ENCODE measurements around the gene CDKN2B-AS1. TPM values are rescaled to one million over a fixed set of nuclear protein-coding genes. Genes with fewer than 3 reads are reported as not detected.

The CDKN2B-AS1 gene
- total and polyA plus RNA-seq, 2 experiments from 2014 or later: not detected

DNA sequence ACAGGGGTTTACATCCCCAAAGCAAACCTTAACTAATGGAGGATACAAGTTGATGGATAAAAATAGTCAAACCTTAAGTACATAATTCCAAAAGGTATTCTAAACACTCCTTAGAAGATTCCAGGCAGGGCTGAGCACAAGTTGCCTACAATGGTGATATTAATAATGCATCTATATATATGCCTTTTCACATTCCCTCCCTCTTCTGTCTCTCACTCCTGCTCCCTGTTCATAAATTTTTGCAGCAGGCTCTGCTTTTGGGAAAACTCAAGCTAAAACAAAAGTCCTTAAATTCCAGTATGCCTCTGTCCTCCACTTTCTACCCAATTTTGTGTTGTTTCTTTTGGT, 153.9 kb downstream of the CDKN2B-AS1 start:
- Histone ChIP-seq H3K27ac (no peak overlapping the region), H3K4me1 (ENCODE audit: low read depth) (no peaks in the 10 kb centered on the region), H3K27me3 (no peaks in the 10 kb centered on the region), H3K4me3 (no peak overlapping the region), H3K9me3 (ENCODE audit: low read depth) (no peaks in the 10 kb centered on the region), H3K36me3 (no peaks in the 10 kb centered on the region)
- DNase-seq (ENCODE audit: low read depth in 1 of 2, low spot score in 1 of 2): no peak
- TF ChIP-seq, protein P1, sequence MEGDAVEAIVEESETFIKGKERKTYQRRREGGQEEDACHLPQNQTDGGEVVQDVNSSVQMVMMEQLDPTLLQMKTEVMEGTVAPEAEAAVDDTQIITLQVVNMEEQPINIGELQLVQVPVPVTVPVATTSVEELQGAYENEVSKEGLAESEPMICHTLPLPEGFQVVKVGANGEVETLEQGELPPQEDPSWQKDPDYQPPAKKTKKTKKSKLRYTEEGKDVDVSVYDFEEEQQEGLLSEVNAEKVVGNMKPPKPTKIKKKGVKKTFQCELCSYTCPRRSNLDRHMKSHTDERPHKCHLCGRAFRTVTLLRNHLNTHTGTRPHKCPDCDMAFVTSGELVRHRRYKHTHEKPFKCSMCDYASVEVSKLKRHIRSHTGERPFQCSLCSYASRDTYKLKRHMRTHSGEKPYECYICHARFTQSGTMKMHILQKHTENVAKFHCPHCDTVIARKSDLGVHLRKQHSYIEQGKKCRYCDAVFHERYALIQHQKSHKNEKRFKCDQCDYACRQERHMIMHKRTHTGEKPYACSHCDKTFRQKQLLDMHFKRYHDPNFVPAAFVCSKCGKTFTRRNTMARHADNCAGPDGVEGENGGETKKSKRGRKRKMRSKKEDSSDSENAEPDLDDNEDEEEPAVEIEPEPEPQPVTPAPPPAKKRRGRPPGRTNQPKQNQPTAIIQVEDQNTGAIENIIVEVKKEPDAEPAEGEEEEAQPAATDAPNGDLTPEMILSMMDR (IDR thresholded peaks at IDR 0.05; ENCODE audit: low read depth, low read length): no peak

DNA sequence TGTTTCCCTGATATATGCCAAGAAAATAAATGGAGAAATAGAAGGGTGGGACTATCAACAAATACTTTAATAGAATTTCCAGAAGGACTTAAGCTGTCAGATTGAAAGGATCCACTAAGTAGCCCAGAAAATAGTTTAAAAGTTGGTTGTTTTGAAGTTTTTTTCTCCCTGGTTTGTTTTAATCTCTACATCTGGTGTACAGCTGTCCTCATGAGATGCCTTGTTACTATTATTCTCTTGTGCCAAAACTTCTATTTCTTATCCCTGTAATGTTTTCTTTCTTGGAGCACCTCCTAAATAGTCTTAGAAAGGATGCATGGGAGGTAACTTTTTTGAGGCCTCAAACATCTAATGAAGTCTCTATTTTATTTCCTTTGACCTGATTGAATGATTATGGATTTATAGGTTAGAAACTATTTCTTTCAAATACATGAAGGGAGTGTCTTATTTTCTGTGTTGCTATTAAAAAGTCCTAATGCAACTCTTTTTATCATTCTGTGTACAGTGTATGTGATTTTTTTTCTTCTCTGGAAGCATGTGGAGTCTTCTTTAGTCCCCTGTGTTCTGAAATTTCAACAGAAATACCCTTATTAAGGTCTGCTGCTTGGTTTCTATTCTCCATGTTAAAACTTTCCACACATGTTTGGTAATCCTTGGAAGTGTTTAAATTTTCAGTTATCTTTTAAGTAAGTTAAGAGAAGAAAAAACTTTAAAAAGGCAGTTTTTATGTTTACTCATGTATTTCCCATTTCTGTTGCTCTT, 154.5 kb downstream of the CDKN2B-AS1 start:
- Histone ChIP-seq H3K27me3 (no peaks in the 10 kb centered on the region), H3K4me1 (ENCODE audit: low read depth) (no peaks in the 10 kb centered on the region), H3K36me3 (no peaks in the 10 kb centered on the region), H3K9me3 (ENCODE audit: low read depth) (no peaks in the 10 kb centered on the region), H3K4me3 (no peak overlapping the region), H3K27ac (no peak overlapping the region)
- no peak for DNase-seq (ENCODE audit: low read depth in 1 of 2, low spot score in 1 of 2)
- TF ChIP-seq, protein P1 (IDR thresholded peaks at IDR 0.05; ENCODE audit: low read depth, low read length): no peak

DNA sequence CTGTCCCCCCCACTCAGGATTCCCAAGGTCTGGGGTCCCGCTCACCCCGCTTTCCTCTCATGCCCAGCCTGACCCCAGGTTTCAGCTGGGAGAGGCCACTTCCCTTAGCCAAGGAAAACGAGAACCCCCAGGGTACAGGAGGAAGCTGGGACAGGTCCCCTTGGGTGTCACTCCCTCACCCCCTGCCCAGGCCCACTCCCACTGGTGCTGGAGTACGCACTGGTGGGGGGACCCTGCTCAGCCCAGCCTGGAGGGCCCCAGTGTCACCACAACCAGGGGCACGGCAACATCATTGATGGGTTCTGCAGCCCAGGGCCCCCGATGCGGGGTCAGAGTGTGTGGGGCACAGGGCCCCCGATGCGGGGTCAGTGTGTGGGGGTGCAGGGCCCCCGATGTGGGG, 159.5 kb downstream of the CDKN2B-AS1 start:
- TF ChIP-seq, protein P1 (IDR thresholded peaks at IDR 0.05; ENCODE audit: low read depth, low read length): no peak
- no peak overlapping the region for H3K4me3 ChIP-seq
- H3K27ac ChIP-seq: no peak overlapping the region
- no peaks in the 10 kb centered on the region for H3K36me3 ChIP-seq
- no peaks in the 10 kb centered on the region for H3K27me3 ChIP-seq
- no peaks in the 10 kb centered on the region for H3K4me1 ChIP-seq (ENCODE audit: low read depth)
- no peak for DNase-seq (ENCODE audit: low read depth in 1 of 2, low spot score in 1 of 2)
- H3K9me3 ChIP-seq (ENCODE audit: low read depth): no peaks in the 10 kb centered on the region

- H3K4me1 ChIP-seq (ENCODE audit: low read depth): no peaks in the 10 kb centered on the region
- H3K4me3 ChIP-seq: no peak overlapping the region
- H3K27ac ChIP-seq: no peak overlapping the region
- H3K36me3 ChIP-seq: no peaks in the 10 kb centered on the region
- H3K27me3 ChIP-seq: no peaks in the 10 kb centered on the region
- TF ChIP-seq, protein P1 (IDR thresholded peaks at IDR 0.05; ENCODE audit: low read depth, low read length): no peak
- H3K9me3 ChIP-seq (ENCODE audit: low read depth): no peaks in the 10 kb centered on the region
- DNase-seq (ENCODE audit: low read depth in 1 of 2, low spot score in 1 of 2): no peak
These were observed 162.0 kb downstream of the CDKN2B-AS1 start for GRCh38 chr9:22156586-22156985.

DNA sequence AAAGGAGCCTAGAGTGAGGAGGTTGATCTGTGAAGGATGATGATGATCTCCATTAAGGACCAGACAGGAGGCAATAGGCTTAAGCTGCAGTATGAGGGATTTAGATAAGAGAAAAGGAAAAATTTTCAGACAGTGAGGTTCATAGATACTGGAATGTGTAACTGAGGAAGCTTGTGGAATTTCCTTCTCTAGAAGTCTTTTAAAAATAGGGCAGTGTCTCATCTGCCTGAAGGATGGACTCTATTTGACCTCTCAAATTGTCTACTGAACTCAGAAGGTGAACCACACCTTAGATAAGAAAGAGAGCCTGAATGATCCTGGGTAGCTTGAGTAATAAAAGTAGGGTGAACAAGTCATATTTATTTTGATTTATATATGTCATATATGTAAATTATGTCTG, 162.7 kb downstream of the CDKN2B-AS1 start:
- no peaks in the 10 kb centered on the region for H3K36me3 ChIP-seq
- H3K27ac ChIP-seq: no peak overlapping the region

More for the DNA sequence above, 162.7 kb downstream of the CDKN2B-AS1 start:
- no peak overlapping the region for H3K4me3 ChIP-seq
- no peaks in the 10 kb centered on the region for H3K27me3 ChIP-seq
- DNase-seq (ENCODE audit: low read depth in 1 of 2, low spot score in 1 of 2): no peak
- no peaks in the 10 kb centered on the region for H3K9me3 ChIP-seq (ENCODE audit: low read depth)
- TF ChIP-seq, protein P1 (IDR thresholded peaks at IDR 0.05; ENCODE audit: low read depth, low read length): no peak
- no peaks in the 10 kb centered on the region for H3K4me1 ChIP-seq (ENCODE audit: low read depth)
